Pancreas (tissue), 10 donors: ENCODE measurements around the gene LYPD1. TPM values are rescaled to one million over a fixed set of nuclear protein-coding genes. Genes with fewer than 3 reads are reported as not detected.

Source experiments
- ATAC-seq, 4 donors: fragments of 200-7000 bp; cut with Tn5 transposase; one replicate each; pipeline versions ENCODE4 v1.8.0 to v1.9.1; 2020; ENCODE audit warnings: mild to moderate bottlenecking in 4 of 4, moderate library complexity in 4 of 4
- DNase-seq, 6 donors: peaks; one replicate each; pipeline ENCODE4 v3.0.0-alpha.2; 2020
- FAIRE-seq: peaks from 2 replicates; lab custom pipeline; 2012; peaks lifted over from hg19 to GRCh38; lab: Jason Lieb, UNC
- H3K27ac ChIP-seq, 4 donors: fragments of 200-600 bp; sonication (generic); 1 replicate in 3 of 4; 2 replicates in 1 of 4; pipeline versions ENCODE4 v1.5.0 to v1.8.0; 2020
- H3K27me3 ChIP-seq, 4 donors: fragments of 200-600 bp; one replicate each; pipeline ENCODE4 v1.8.0; 2021
- H3K36me3 ChIP-seq, 3 donors: fragments of 200-600 bp; sonication (generic) in 1 of 3; one replicate each; pipeline versions ENCODE4 v1.5.0 to v1.8.0; 2020 to 2021
- H3K4me1 ChIP-seq, 3 donors: fragments of 200-600 bp; one replicate each; pipeline ENCODE4 v1.8.0; 2021
- H3K4me3 ChIP-seq, 4 donors: fragments of 200-600 bp; sonication (generic) in 2 of 4; one replicate each; pipeline versions ENCODE4 v1.5.0 to v1.8.0; 2020 to 2021
- H3K9me3 ChIP-seq, 4 donors: fragments of 200-600 bp; one replicate each; pipeline ENCODE4 v1.8.0; 2021
- WGBS, 2 donors: extraction: QIAGEN DNeasy Blood & Tissue Kit; methylation state at CpG; one replicate each; pipeline ENCODE4 v1.1.7; 2013; 5-methylcytosine and 5-hydroxymethylcytosine counted together
- intact Hi-C, 3 donors: fragments of 100-400 bp; cut with DNase I; formaldehyde crosslinking; loops; one replicate each; pipeline versions ENCODE4 v1.11.1 to v1.14.2; 2022
- polyA plus RNA-seq, 2 donors: library from polyadenylated mRNA; stranded (reverse); fragments of 200-250 nt; gene quantifications; one replicate each; pipeline ENCODE4 v1.2.3, GENCODE V29; 2013
- total RNA-seq, 6 donors: library from RNA; stranded (reverse); fragmentation: NEBNext Ultra II Directional in 4 of 6; extraction: Animal tissue kit (Norgen Biotek cat#: 25700) in 4 of 6; gene quantifications; one replicate each; pipeline versions ENCODE4 v1.2.1 to v1.2.4, GENCODE V29; 2021 to 2023
- TF ChIP-seq, protein P1 (sequence below), 4 donors: fragments of 200-600 bp; sonication (generic) in 3 of 4; IDR thresholded peaks; one replicate each; pipeline versions ENCODE4 v1.5.0 to v1.8.0; 2021; ENCODE audit warnings: antibody characterized with exemption in 4 of 4
- donor health status: healthy with polysubstance abuse.
- donor health status: DM: no; HTN: no; CAD: no; lungs with moderate emphysema.
- donor health status: DM: no; HTN: no; CAD: no.
- donor health status: control.
- donor health status: control.
- donor health status: Bipolar disorder and iron deficiency.
- donor health status: DM: yes; HTN: yes; CAD: no.
- donor health status: DM: no; HTN: no; CAD: no.
- donor health status: DM: no; HTN: no; CAD: no.
- donor health status: DM: yes; HTN: yes; CAD: no.

The LYPD1 gene
- total and polyA plus RNA-seq, 8 donors = 1.1 to 20.5 (median 4.1) TPM

DNA sequence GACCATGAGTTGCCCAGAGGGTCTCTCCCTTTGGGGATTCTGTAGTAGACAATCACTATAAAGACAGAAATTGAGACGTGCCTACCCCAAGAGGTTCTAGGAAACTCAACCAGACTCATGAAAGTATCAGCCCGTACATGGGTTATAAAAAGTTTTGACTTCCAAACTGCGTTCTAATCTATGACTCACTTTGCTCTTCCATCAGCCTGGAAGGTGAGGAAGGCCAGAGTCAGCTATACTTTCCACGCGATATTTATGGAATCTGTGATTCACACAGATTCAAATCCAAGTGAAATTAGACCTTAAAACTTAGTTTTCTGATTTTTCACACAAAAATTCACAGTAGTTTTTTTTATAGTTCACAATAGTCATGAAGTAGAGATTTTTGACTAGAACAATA, 7.7 kb upstream of the LYPD1 start:
- no peak for FAIRE-seq
- intact Hi-C loops = no loop called here
- TF ChIP-seq, protein P1, sequence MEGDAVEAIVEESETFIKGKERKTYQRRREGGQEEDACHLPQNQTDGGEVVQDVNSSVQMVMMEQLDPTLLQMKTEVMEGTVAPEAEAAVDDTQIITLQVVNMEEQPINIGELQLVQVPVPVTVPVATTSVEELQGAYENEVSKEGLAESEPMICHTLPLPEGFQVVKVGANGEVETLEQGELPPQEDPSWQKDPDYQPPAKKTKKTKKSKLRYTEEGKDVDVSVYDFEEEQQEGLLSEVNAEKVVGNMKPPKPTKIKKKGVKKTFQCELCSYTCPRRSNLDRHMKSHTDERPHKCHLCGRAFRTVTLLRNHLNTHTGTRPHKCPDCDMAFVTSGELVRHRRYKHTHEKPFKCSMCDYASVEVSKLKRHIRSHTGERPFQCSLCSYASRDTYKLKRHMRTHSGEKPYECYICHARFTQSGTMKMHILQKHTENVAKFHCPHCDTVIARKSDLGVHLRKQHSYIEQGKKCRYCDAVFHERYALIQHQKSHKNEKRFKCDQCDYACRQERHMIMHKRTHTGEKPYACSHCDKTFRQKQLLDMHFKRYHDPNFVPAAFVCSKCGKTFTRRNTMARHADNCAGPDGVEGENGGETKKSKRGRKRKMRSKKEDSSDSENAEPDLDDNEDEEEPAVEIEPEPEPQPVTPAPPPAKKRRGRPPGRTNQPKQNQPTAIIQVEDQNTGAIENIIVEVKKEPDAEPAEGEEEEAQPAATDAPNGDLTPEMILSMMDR (IDR thresholded peaks at IDR 0.05) = no peak

DNA sequence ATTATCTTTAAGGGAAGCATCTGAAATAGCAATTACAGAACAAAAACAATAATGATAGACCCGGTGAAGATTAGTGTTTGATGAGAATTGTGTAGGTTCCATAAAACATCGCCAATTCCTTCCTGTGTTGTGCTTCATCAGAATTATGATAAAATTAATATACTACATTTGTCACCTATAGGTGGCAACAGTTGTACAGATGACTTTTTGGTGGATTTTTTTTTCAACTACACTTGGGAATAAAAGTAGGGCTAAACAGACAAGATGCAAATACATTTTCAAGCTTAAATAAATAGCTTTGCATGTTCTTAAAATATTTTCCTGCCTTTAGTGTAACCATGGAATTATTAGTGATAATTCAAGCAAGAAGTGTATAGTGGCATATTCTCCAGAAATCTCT, 7.0 kb upstream of the LYPD1 start:
- DNase-seq (no peak), ATAC-seq (no peak), FAIRE-seq (no peak)
- WGBS, 2 donors = 46 to 54% methylated on average over 2 of the region's 2 CpGs
- no peak overlapping the region for H3K4me3 ChIP-seq
- intact Hi-C loops = no loop called here
- TF ChIP-seq, protein P1 (IDR thresholded peaks at IDR 0.05) = no peak
- H3K27ac ChIP-seq = no peak overlapping the region
- no peaks in the 10 kb centered on the region for H3K36me3 ChIP-seq
- H3K27me3 ChIP-seq = no peaks in the 10 kb centered on the region
- no peaks in the 10 kb centered on the region for H3K4me1 ChIP-seq
- H3K9me3 ChIP-seq = no peaks in the 10 kb centered on the region

More for the DNA sequence above, 7.7 kb upstream of the LYPD1 start:
- Histone ChIP-seq H3K4me1 (no peaks in the 10 kb centered on the region), H3K36me3 (no peaks in the 10 kb centered on the region), H3K4me3 (no peak overlapping the region), H3K27ac (no peak overlapping the region), H3K27me3 (no peaks in the 10 kb centered on the region), H3K9me3 (no peaks in the 10 kb centered on the region)
- ATAC-seq (no peak), DNase-seq (no peak)
- WGBS, 2 donors = 79 to 90% methylated on average over 5 of the region's 5 CpGs

DNA sequence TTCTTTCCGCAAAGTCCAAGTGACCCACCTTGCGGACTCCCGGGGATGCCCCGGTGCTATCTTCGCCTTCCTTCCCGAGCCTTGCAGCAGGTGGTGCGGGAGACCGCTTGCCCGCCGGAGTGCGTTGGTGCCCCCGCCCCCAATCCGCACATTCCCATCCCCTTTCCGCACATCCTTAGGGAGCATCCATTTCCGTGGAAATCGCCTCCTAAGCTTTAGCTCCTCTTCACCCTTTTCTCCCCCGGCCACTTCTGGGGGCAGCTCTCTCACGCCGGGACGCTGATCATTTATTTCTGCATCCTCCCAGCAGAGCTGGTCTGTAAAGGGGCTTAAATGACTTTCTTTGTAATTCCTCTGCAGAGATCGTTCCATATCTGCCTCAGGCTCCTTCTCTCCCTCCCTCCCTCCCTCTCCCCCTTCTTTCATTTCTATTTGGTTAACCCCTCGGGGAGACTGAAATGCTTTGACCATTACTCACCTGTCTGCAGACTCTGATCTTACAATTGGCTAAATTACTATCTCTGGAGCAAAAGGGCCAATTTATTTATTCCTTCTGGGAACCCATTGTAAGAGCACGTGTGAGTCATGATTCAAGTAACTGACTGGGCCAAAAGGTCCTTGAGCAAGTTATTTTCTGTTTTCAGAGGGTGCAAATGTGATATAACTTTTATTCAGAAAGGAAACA, 1.3 kb upstream of the LYPD1 start:
- 35 to 36% methylated on average over 23 of the region's 23 CpGs for WGBS, 2 donors
- Histone ChIP-seq H3K27me3 (peaks cover 0 to 7% (median 0%) of the 10 kb centered on the region in 4 donors), H3K4me3 (peak overlapping the region; percentile 43 to 68 (median 52)), H3K36me3 (no peaks in the 10 kb centered on the region), H3K9me3 (no peaks in the 10 kb centered on the region), H3K4me1 (peaks cover 0 to 4% (median 0%) of the 10 kb centered on the region in 3 donors), H3K27ac (peak overlapping the region in 3 of 4 donors; percentile 31 to 69 (median 68))
- FAIRE-seq (no peak), DNase-seq (peak in 1 of 6 donors; percentile 35), ATAC-seq (peak in 3 of 4 donors; percentile 3 to 41 (median 24))
- TF ChIP-seq, protein P1 (IDR thresholded peaks at IDR 0.05) = no peak
- intact Hi-C loops = no loop called here

DNA sequence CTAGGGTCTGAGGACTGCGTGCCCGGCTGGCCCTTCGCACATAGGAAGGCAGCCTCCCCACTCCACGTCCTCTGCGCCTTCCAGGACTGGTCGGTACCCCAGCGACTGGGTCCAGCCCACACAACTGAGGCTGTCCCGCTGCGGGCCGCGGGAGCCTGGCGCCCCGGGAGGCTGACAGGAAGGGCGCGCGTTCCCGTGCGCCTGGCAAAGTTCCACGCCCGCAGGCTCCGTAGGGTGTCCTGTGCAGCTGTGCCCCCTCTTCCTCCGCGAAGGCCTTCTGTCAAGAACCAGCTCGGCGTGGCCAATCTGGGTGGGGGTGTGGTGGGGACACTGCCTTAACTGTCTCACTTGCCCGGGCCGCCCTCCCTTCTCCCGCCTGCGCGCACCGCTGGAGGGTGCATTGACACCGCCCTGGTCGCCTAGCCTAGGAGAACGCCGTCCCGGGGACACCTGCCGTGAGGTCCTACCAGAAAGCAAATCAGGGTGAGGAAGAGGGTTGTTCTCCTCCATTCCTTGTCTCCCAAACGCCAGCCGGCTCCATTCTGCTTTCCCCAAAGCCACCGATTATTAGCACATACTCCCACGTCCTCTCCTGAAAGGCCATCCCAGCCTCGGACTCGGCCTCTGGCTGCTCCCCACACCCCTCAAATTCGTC, 618 bp upstream of the LYPD1 start:
- FAIRE-seq (no peak), ATAC-seq (peak; percentile 55 to 80 (median 74)), DNase-seq (peak; percentile 8 to 82 (median 48))
- intact Hi-C loops = no loop called here
- WGBS, 2 donors = 0 to 2% methylated on average over 37 to 44 of the region's 44 CpGs
- no peaks in the 10 kb centered on the region for H3K9me3 ChIP-seq
- no peaks in the 10 kb centered on the region for H3K36me3 ChIP-seq
- TF ChIP-seq, protein P1 (IDR thresholded peaks at IDR 0.05) = no peak
- H3K27ac ChIP-seq = peak overlapping the region in 3 of 4 donors; percentile 31 to 69 (median 68)
- peaks cover 0 to 7% (median 0%) of the 10 kb centered on the region in 4 donors for H3K27me3 ChIP-seq
- peak overlapping the region; percentile 43 to 68 (median 52) for H3K4me3 ChIP-seq
- peaks cover 0 to 4% (median 0%) of the 10 kb centered on the region in 3 donors for H3K4me1 ChIP-seq
